Measurements from ENCODE around the gene CRB2.

Gene CRB2

DNA sequence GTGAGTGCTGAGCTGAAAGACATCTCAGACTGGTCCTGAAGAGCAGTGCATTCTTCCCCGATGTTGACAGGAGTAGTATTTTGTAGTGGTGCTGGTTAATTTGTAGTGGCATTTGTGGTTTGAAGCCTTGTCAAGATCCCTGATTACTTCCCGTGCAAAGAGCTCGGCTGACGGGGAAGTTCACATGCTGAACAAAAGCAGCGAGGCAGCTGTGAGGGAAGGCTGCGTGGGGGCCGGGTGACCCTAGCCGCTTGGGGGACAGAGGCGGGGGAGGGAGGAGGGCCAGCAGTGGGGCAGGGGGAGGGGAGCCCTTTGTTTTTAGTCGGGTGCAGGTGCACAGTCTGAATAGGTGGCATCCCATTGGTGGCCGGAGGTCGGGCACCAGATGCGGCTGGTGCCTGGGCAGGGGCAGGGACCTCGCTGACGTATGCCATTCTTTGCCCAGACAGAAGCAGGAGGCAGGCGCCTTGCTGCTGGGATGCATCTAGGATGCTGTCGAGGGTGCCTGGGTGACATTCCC lies 64.7 kb downstream of the CRB2 start:
- TF ChIP-seq, protein P1, sequence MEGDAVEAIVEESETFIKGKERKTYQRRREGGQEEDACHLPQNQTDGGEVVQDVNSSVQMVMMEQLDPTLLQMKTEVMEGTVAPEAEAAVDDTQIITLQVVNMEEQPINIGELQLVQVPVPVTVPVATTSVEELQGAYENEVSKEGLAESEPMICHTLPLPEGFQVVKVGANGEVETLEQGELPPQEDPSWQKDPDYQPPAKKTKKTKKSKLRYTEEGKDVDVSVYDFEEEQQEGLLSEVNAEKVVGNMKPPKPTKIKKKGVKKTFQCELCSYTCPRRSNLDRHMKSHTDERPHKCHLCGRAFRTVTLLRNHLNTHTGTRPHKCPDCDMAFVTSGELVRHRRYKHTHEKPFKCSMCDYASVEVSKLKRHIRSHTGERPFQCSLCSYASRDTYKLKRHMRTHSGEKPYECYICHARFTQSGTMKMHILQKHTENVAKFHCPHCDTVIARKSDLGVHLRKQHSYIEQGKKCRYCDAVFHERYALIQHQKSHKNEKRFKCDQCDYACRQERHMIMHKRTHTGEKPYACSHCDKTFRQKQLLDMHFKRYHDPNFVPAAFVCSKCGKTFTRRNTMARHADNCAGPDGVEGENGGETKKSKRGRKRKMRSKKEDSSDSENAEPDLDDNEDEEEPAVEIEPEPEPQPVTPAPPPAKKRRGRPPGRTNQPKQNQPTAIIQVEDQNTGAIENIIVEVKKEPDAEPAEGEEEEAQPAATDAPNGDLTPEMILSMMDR (IDR thresholded peaks at IDR 0.05): no peak
- no peak for TF ChIP-seq ZFX (IDR thresholded peaks at IDR 0.05; ENCODE audit: borderline replicate concordance)
- H3K27ac ChIP-seq: no peak overlapping the region

DNA sequence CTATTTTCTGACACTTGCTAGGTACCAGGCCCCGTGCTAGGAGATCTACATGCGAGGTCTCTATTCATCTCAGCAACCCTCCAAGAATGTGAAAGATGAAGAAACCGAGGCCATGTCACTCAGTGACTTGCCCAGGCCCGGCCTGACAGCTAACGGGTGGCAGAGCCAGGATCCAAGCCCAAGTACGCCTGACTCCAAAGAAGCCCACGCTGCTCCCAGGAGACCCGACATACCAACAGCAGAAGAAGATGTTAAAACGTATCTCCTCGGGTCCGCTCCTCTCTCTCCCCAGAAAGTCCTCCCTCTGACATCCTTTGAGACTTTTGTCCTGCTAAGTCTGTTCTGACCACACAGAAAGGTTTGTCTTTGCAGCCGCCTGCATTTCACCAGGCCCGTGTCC lies 65.2 kb downstream of the CRB2 start:
- H3K27ac ChIP-seq: no peak overlapping the region
- no peak for TF ChIP-seq ZFX (IDR thresholded peaks at IDR 0.05; ENCODE audit: borderline replicate concordance)
- TF ChIP-seq, protein P1 (IDR thresholded peaks at IDR 0.05): no peak

DNA sequence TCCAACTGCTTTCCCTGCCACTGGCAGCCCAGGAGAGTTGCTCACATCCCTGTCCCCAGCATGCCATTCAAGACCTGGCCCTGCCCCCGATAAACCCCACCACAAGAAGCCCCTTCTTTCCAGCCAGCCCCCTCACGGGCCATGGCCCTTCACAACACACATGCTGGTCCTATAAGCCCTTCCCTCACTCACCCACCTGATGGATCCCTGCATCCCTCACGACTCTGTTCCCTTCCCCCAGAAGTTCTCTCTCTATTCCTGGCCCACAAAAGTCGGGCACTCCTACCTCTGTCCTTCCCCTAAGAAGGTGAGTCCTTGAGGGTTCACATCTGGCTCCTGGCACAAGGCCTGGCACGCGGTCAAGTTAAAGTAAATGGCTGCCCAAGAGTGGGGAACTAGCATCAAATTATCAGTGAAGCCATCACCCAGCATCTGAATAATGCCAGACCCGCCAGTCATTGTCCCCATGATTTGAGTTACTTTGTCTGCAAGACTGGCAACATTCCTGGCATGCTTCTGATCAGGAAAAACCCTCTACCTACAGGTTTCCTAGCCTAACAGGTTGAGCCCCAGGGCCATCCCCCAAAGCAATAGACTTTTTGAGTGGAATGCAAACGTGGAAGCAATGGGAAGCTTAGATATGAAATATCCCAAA lies 65.9 kb downstream of the CRB2 start:
- no peak for TF ChIP-seq ZFX (IDR thresholded peaks at IDR 0.05; ENCODE audit: borderline replicate concordance)
- TF ChIP-seq, protein P1 (IDR thresholded peaks at IDR 0.05): no peak
- H3K27ac ChIP-seq: no peak overlapping the region

DNA sequence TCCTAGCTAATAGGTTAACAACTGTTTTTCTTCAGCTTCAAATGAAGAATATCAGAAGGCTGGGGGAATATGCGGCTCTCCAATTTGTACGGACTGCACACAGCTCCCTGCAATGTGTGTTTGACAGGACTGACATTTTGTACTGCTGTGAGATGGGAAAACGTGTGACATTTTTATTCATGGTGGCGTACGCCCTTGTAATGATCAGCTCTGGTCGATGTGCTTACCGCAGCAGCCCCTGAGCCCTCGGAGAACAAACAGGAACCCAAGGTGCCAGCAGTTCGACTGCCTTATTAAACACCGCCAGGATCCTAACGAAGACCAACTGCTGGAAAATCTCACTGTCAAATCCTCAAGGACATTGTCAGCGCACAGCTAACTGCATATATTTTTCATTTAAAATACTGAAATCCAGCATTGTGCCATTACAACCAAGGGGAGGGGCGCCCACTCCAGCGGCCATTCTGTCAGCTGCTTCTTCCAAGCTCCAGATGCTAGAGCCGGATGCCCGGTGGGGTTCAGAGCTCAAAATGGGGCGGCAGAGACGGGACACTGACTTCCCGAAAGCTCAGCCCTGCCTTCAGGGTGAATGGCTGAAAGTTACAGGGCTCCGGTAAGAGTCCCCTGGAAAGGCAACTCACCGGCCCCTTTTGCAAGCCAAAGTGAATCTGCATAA lies 66.8 kb downstream of the CRB2 start:
- H3K27ac ChIP-seq: no peak overlapping the region
- TF ChIP-seq, protein P1 (IDR thresholded peaks at IDR 0.05): no peak
- TF ChIP-seq ZFX (IDR thresholded peaks at IDR 0.05; ENCODE audit: borderline replicate concordance): no peak

DNA sequence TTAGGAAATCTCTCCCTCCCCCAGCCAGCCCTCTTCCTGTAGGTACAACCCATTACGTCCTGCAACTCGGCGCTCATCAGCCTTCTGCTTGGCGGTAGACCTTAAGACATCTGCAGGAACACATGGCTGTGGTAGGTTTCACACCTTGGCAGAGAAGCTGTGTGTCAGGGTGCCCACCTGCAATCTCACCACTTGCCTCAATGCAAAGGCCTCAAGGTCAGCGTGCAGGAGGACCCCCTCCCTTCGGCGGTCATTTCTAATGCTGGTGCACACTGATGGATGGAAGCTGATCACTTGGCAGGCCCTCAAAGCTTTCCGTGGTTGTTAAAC lies 67.3 kb downstream of the CRB2 start:
- TF ChIP-seq, protein P1 (IDR thresholded peaks at IDR 0.05): no peak
- H3K27ac ChIP-seq: no peak overlapping the region

DNA sequence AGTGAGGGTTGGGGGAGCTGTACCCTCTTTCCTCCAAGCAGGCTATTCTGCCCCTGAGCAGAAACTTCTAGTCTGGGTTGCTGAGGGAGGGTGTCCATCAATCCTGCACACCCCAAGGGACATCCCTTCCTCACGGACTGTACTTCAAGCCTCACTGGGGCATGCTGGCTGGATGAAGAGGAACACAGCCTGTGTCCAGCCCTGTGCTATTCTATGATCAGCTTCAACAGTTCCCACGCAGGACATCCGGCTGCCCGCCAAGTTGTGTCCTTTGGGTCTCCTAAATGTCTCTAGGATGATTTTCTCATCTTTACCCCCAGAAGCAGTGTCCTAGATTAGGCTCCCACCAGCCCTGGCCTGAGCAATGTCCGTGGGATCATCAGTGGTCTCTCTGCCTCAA lies 68.1 kb downstream of the CRB2 start:
- no peak overlapping the region for H3K27ac ChIP-seq
- TF ChIP-seq, protein P1 (IDR thresholded peaks at IDR 0.05): no peak
- TF ChIP-seq ZFX (IDR thresholded peaks at IDR 0.05; ENCODE audit: borderline replicate concordance): no peak

DNA sequence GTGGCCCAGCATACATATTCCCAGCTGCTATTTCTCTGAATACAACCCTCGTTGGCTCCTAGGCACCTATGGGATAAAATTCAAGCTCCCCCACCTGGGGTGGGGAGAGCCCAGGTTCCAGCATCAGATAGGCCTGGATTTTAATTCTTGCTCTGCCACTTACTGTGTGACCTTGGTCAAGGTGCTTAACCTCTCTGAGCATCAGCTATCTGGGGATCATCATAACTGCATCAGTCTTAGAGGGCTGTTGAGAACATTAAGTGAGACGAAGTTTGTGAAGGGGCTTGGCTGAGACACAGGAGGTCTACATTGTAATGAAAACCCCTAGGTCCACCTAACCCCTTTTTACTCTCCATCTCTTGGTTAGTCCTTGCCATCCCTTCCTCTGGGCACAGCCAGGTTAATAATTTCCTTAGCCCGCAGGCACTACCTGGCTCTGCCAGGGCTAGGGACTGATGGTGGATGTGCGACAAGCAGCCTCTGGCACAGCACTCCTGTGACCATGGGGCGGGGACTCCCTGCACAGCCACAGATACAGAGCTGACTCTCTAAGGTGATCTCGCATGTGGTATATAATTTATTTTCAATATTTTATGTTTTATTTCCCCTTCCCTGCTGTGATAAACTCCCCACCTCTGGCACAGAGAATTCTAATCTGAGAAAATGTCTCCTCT lies 68.7 kb downstream of the CRB2 start:
- H3K27ac ChIP-seq: no peak overlapping the region
- TF ChIP-seq ZFX (IDR thresholded peaks at IDR 0.05; ENCODE audit: borderline replicate concordance): no peak
- TF ChIP-seq, protein P1 (IDR thresholded peaks at IDR 0.05): no peak
